ENCODE measurements around the gene GUSB.

GRCh38 chr7:65915921-65916657, 65.9 kb downstream of the GUSB start:
- TF ChIP-seq CTCF (IDR thresholded peaks at IDR 0.05 in 8 of 11, conservative IDR thresholded peaks at IDR 0.05 in 3 of 11) (no peak), POLR2AphosphoS5 (IDR thresholded peaks at IDR 0.05) (no peak), POLR2A (IDR thresholded peaks at IDR 0.05) (no peak)
